DOHH2 (cell line): Measurements from ENCODE around the gene UBE2N.

Experiments
- H3F3A ChIP-seq: fragments of 200-600 bp; sonication (generic), shearing (Covaris generic); 2 replicates; pipeline ENCODE4 v1.6.0; 2016; ENCODE audit warnings: antibody characterized with exemption, mild to moderate bottlenecking; ENCODE audit not compliant: control insufficient read depth, insufficient read depth
- H3K27ac ChIP-seq: fragments of 200-600 bp; sonication (generic); 2 replicates; pipeline ENCODE4 v1.5.1; 2014; ENCODE audit warnings: low read depth, mild to moderate bottlenecking, low read length, moderate library complexity
- H3K27me3 ChIP-seq: fragments of 200-600 bp; sonication (generic); 2 replicates; pipeline ENCODE4 v1.6.1; 2014; ENCODE audit warnings: mild to moderate bottlenecking, low read length, mixed read lengths; ENCODE audit not compliant: control insufficient read depth
- H3K36me3 ChIP-seq: fragments of 200-600 bp; sonication (generic); 2 replicates; pipeline ENCODE4 v1.6.1; 2014; ENCODE audit warnings: mild to moderate bottlenecking, low read length, moderate library complexity, mixed read lengths; ENCODE audit not compliant: control insufficient read depth
- H3K4me1 ChIP-seq: fragments of 200-600 bp; sonication (generic); 2 replicates; pipeline ENCODE4 v1.6.1; 2014; ENCODE audit warnings: mild to moderate bottlenecking, low read length, mixed read lengths; ENCODE audit not compliant: control insufficient read depth
- H3K4me2 ChIP-seq: fragments of 200-600 bp; sonication (generic); 2 replicates; pipeline ENCODE4 v1.6.0; 2014; ENCODE audit warnings: mild to moderate bottlenecking, low read length, moderate library complexity
- H3K4me3 ChIP-seq: fragments of 200-600 bp; sonication (generic); 2 replicates; pipeline ENCODE4 v1.5.1; 2014; ENCODE audit warnings: mild to moderate bottlenecking, low read length, mixed read lengths
- H3K79me2 ChIP-seq: fragments of 200-600 bp; sonication (generic); 2 replicates; pipeline ENCODE4 v1.6.1; 2014; ENCODE audit warnings: mild to moderate bottlenecking, low read length, mixed read lengths; ENCODE audit not compliant: control insufficient read depth
- H3K9me2 ChIP-seq: fragments of 200-600 bp; sonication (generic); replicated peaks from 2 replicates; pipeline ENCODE4 v1.6.1; 2014; ENCODE audit warnings: mild to moderate bottlenecking, low read length, mixed read lengths; ENCODE audit not compliant: control insufficient read depth
- H3K9me3 ChIP-seq: fragments of 200-600 bp; sonication (generic); 2 replicates; pipeline ENCODE4 v1.6.1; 2014; ENCODE audit warnings: antibody characterized with exemption, low read length, mixed read lengths; ENCODE audit not compliant: control insufficient read depth, insufficient read depth
- H4K20me1 ChIP-seq: fragments of 200-600 bp; sonication (generic); 2 replicates; pipeline ENCODE4 v1.6.0; 2014; ENCODE audit warnings: low read depth, mild to moderate bottlenecking, antibody characterized with exemption, low read length, moderate library complexity; ENCODE audit not compliant: control insufficient read depth, insufficient read depth
- EZH2phosphoT487 ChIP-seq: fragments of 200-600 bp; sonication (generic); IDR thresholded peaks from 2 replicates; pipeline ENCODE4 v1.6.1; 2017; ENCODE audit warnings: borderline replicate concordance, mild to moderate bottlenecking, antibody characterized with exemption, low read length, moderate library complexity, mixed read lengths
- TF ChIP-seq, protein P1 (sequence below): fragments of 200-600 bp; sonication (generic); IDR thresholded peaks from one replicate; pipeline ENCODE4 v1.5.1; 2014; ENCODE audit warnings: antibody characterized with exemption, mild to moderate bottlenecking, low read depth, low read length; ENCODE audit not compliant: poor library complexity, severe bottlenecking

UBE2N gene

DNA sequence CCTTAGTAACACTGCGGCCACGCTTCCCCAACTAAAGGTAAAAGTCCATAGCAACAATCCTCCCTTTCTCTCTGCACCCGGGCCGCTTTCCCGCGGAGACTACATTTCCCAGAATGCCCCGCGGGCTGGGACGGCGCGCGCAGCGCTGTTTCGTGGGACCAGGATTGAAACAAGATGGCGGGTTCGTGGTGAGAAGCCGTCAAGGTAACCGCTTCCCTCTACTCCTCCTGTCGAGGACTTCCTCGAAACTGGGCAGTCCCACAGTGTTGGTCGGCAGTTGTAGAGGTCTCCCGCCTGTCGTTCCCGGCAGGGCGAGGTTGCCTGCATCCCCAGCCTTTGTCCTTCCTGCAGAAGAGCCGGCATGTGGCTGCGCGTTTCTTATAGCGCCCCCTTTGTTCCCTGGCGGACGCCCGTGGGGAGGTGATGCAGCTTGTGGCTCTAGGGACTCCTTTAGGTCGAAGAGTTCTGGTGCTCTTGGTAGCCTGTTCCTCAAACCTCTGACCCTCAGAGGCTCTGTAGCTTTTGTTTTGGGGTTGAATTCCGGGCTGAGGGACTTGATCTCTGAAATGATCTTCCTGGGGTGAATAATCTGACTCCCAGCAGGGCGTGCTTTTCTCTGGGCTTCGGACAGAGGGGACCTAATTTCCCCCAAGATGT lies 25.7 kb upstream of the UBE2N start, which contains the start of gene MRPL42:
TSS of gene MRPL42 (plus strand) at position 164 of the 657 bp plus-strand sequence. CDS start 1,772 bp downstream, outside the sequence.
- Histone ChIP-seq H3F3A (no peaks in the 10 kb centered on the region), H3K9me2 (no peaks in the 10 kb centered on the region), H4K20me1 (no peaks in the 10 kb centered on the region), H3K4me3 (peak within 1 kb of the TSS; percentile 88), H3K4me1 (peaks cover 12% of the 10 kb centered on the region), H3K79me2 (peaks cover 43% of the 10 kb centered on the region), H3K27ac (peak within 1 kb of the TSS; percentile 60), H3K27me3 (no peaks in the 10 kb centered on the region), H3K9me3 (no peaks in the 10 kb centered on the region), H3K4me2 (peak within 1 kb of the TSS; percentile 82), H3K36me3 (peaks cover 33% of the 10 kb centered on the region)
- TF ChIP-seq EZH2phosphoT487, result no peak
- TF ChIP-seq, protein P1, sequence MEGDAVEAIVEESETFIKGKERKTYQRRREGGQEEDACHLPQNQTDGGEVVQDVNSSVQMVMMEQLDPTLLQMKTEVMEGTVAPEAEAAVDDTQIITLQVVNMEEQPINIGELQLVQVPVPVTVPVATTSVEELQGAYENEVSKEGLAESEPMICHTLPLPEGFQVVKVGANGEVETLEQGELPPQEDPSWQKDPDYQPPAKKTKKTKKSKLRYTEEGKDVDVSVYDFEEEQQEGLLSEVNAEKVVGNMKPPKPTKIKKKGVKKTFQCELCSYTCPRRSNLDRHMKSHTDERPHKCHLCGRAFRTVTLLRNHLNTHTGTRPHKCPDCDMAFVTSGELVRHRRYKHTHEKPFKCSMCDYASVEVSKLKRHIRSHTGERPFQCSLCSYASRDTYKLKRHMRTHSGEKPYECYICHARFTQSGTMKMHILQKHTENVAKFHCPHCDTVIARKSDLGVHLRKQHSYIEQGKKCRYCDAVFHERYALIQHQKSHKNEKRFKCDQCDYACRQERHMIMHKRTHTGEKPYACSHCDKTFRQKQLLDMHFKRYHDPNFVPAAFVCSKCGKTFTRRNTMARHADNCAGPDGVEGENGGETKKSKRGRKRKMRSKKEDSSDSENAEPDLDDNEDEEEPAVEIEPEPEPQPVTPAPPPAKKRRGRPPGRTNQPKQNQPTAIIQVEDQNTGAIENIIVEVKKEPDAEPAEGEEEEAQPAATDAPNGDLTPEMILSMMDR, result peak; percentile 97

DNA sequence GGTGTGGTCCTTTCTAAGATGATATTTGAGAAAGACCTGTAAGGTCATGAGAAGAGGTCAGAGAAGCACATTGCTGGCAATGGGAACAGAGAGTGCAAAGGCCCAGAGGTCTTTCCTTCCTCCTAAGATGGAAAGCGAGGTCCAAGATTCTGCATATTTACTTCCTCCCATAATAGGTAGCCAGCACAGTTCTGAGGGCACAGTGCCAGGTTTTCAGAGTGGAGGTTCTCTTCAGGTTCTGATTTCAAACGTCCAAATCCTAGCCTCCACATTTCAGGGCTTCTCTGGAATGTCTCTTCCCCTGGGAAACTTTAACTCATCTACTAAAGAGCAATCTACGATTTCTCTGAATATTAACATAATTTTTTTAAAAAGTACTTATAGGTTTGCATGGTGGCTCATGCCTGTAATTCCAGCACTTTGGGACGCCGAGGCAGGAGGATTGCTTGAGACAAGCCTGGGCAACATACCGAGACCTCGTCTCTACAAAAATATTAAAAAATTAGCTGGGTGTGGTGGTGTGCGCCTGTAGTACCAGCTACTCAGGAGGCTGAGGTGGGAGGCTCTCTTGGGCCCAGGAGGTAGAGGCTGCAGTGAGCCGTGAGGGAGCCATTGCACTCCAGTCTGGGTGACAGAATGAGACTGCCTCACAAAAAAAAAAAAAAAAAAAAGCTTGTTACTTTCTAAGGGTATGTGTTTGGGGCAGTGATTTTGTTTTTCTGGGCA lies 25.0 kb upstream of the UBE2N start:
- Histone ChIP-seq H3K79me2 (peaks cover 43% of the 10 kb centered on the region), H3K4me3 (peak overlapping the region; percentile 88), H3K9me2 (no peaks in the 10 kb centered on the region), H3K4me1 (peaks cover 12% of the 10 kb centered on the region), H4K20me1 (no peaks in the 10 kb centered on the region), H3F3A (no peaks in the 10 kb centered on the region), H3K9me3 (no peaks in the 10 kb centered on the region), H3K27ac (no peak overlapping the region), H3K27me3 (no peaks in the 10 kb centered on the region), H3K36me3 (peaks cover 28% of the 10 kb centered on the region), H3K4me2 (peak overlapping the region; percentile 82)
- TF ChIP-seq, protein P1, result no peak
- no peak for TF ChIP-seq EZH2phosphoT487

DNA sequence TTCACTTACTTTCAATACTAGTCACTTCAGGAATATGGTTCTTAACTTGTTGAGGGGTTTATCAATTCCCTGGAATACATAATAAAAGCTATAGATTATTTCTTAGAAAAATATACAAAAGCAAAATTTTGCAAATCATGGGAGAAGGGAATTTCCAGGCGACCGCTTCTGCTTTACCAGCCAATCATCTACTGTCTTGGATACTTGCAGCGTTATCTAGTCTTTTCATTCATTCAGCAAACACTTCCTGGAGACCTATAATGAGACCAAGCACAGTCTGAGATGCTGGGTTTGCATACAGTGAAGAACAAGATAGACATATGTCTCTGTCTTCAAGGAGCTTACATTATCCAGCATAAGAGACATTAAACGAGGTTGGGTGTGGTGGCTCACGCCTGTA lies 24.1 kb upstream of the UBE2N start:
- Histone ChIP-seq H3K9me3 (no peaks in the 10 kb centered on the region), H3K4me1 (peaks cover 12% of the 10 kb centered on the region), H3K36me3 (peaks cover 20% of the 10 kb centered on the region), H3F3A (no peaks in the 10 kb centered on the region), H3K4me3 (no peak overlapping the region), H3K27me3 (no peaks in the 10 kb centered on the region), H3K79me2 (peaks cover 35% of the 10 kb centered on the region), H3K27ac (no peak overlapping the region), H4K20me1 (no peaks in the 10 kb centered on the region), H3K4me2 (no peak overlapping the region), H3K9me2 (no peaks in the 10 kb centered on the region)
- no peak for TF ChIP-seq EZH2phosphoT487
- TF ChIP-seq, protein P1, result no peak
